Chondrocyte (in vitro differentiated cells): ENCODE data around the gene MAT2B. TPM values are rescaled to one million over a fixed set of nuclear protein-coding genes. Genes with fewer than 3 reads are reported as not detected.

Experiments used
- DNase-seq: peaks from one replicate; pipeline ENCODE4 v3.0.0; 2021; ENCODE audit warnings: mixed read lengths, low spot score
- H3K27ac Mint-ChIP-seq: one replicate; pipeline ENCODE4 v1.8.0; 2021; ENCODE audit warnings: mild to moderate bottlenecking, moderate library complexity, mixed read lengths; ENCODE audit not compliant: unreplicated experiment
- H3K27me3 Mint-ChIP-seq: 2 replicates; pipeline ENCODE4 v1.8.0; 2021; ENCODE audit warnings: low read depth, mixed read lengths
- H3K36me3 Mint-ChIP-seq: 2 replicates; pipeline ENCODE4 v1.8.0; 2021; ENCODE audit warnings: low read depth, mixed read lengths
- H3K4me1 Mint-ChIP-seq: 2 replicates; pipeline ENCODE4 v1.8.0; 2021; ENCODE audit warnings: low read depth, mild to moderate bottlenecking, mixed read lengths
- H3K4me3 Mint-ChIP-seq: one replicate; pipeline ENCODE4 v1.8.0; 2021; ENCODE audit warnings: mild to moderate bottlenecking, moderate library complexity, mixed read lengths; ENCODE audit not compliant: unreplicated experiment
- H3K9me3 Mint-ChIP-seq: 2 replicates; pipeline ENCODE4 v1.8.0; 2021; ENCODE audit warnings: low read depth, mixed read lengths
- total RNA-seq: library from RNA; stranded (reverse); gene quantifications from 3 replicates; pipeline ENCODE4 v1.2.1, GENCODE V29; 2021
- TF ChIP-seq, protein P1 (sequence below): fragments of 200-600 bp; sonication (generic); IDR thresholded peaks from 2 replicates; pipeline ENCODE4 v1.5.0; 2021; ENCODE audit warnings: antibody characterized with exemption, mild to moderate bottlenecking, moderate library complexity

The MAT2B gene
- total RNA-seq, 1 donor from 2014 or later, result 27.9 TPM

DNA sequence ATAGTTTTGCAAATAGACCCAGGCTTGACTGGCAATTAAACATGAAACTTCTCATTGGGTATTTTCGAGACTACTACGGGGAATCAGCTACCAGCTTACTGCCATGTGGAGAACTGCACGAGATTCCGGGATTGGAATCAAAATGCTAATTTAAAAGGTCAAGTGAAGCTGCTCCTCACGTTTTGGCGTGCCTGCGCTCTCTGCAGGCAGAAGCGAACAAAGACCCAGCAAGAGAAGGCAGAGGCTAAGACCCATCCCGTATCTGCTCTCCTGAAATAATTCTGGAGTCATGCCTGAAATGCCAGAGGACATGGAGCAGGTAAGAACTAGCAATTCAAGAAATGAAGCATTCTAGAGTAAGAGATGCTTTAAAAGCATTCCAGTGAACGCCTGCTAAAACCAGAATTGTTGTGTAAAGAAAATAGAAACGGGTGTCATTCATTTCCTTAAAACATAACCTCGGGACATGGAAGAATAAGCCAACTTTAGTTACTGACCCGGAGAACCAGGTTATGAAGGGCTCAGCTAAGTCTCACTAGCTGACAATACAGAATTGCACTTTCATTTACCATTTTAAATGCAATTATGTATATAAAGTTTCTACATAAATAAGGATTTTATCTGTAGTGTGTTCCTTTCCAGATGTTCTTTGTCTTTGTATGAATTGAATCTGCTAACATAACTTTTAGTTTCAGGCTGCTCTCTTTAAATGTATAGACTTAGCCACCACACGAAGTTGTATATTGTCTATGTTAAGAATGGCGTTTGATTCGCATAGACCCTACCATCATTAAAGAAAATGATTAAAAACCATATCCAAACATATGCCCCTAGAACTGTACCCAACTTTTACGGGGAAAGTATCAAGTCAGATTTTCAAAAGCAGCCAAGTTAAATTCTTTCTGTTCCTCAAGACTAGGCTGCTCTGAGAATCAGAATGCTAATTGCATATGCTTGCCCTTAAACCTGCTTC is 2.0 kb upstream of the MAT2B start:
- no peaks in the 10 kb centered on the region for H3K27me3 Mint-ChIP-seq
- TF ChIP-seq, protein P1, sequence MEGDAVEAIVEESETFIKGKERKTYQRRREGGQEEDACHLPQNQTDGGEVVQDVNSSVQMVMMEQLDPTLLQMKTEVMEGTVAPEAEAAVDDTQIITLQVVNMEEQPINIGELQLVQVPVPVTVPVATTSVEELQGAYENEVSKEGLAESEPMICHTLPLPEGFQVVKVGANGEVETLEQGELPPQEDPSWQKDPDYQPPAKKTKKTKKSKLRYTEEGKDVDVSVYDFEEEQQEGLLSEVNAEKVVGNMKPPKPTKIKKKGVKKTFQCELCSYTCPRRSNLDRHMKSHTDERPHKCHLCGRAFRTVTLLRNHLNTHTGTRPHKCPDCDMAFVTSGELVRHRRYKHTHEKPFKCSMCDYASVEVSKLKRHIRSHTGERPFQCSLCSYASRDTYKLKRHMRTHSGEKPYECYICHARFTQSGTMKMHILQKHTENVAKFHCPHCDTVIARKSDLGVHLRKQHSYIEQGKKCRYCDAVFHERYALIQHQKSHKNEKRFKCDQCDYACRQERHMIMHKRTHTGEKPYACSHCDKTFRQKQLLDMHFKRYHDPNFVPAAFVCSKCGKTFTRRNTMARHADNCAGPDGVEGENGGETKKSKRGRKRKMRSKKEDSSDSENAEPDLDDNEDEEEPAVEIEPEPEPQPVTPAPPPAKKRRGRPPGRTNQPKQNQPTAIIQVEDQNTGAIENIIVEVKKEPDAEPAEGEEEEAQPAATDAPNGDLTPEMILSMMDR, result peak; percentile 70

DNA sequence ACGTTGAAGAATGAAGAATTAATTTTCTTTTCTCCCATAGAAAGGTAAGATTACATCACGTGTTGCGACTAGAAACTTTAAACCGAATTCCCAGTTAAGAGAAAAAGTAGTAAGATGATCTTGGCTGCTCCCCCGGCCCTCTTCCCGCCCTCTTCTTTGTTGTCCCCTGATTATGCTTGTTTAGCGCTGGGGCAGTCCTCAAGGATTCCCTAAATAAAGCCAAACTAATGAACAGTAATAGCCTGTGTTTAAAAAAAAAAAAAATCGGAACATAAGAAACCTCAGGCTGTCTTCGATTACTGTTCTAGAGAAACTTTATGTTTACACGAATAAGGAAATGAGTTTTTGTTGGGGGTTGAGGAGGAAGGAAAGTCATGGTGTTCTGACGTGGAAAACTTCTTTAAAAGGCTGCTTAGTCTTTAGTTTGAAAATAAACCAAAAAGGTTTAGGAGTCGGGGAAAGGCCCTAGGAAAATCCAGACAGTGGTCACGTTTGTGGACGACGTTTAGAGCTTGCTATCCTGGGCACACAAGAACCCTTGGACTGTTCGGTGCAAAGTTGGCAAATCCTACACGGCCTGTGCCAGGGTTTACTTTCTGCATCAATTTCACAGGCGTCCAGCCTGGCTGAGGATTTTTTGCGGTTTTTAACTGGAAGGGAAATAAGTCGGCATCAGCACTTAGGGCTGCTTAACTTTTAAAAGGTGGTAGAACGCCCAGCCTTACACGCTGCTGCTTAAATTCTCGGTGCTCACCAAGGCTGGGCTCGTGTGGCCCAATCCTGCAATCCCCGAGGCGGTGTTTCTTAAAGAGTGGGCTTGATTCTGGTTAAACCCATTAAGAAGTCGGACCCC is 1.1 kb upstream of the MAT2B start:
- Mint-ChIP-seq H3K27me3 (no peaks in the 10 kb centered on the region), H3K36me3 (no peaks in the 10 kb centered on the region), H3K4me1 (peaks cover 52% of the 10 kb centered on the region), H3K4me3 (peak overlapping the region; percentile 85), H3K27ac (peak overlapping the region; percentile 98), H3K9me3 (no peaks in the 10 kb centered on the region)
- no peak for DNase-seq
- TF ChIP-seq, protein P1, result no peak

More for the DNA sequence above, 2.0 kb upstream of the MAT2B start:
- no peak for DNase-seq
- peak overlapping the region; percentile 98 for H3K27ac Mint-ChIP-seq
- H3K9me3 Mint-ChIP-seq, result no peaks in the 10 kb centered on the region
- H3K4me3 Mint-ChIP-seq, result peak overlapping the region; percentile 85
- H3K36me3 Mint-ChIP-seq, result no peaks in the 10 kb centered on the region
- peaks cover 43% of the 10 kb centered on the region for H3K4me1 Mint-ChIP-seq

DNA sequence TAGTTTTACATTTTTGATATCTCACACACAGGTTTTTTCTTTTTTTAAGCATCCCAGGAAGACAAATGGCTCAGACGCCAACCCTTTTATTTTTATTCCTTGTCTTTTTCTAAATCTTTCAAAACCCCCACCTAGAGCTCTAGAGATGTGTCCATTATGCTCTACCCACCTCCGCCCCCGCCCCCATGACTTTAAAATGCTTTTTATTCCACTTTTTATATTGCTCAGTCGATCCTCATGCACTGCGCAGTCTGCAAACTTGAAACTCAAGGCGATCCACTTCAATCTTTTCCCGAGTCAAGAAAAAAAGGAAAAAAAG is 411 bp upstream of the MAT2B start:
- no peak for DNase-seq
- H3K27me3 Mint-ChIP-seq, result no peaks in the 10 kb centered on the region
- TF ChIP-seq, protein P1, result no peak
- H3K27ac Mint-ChIP-seq, result peak overlapping the region; percentile 98
- no peaks in the 10 kb centered on the region for H3K9me3 Mint-ChIP-seq
- H3K36me3 Mint-ChIP-seq, result no peaks in the 10 kb centered on the region
- peak overlapping the region; percentile 85 for H3K4me3 Mint-ChIP-seq
- H3K4me1 Mint-ChIP-seq, result peaks cover 59% of the 10 kb centered on the region

DNA sequence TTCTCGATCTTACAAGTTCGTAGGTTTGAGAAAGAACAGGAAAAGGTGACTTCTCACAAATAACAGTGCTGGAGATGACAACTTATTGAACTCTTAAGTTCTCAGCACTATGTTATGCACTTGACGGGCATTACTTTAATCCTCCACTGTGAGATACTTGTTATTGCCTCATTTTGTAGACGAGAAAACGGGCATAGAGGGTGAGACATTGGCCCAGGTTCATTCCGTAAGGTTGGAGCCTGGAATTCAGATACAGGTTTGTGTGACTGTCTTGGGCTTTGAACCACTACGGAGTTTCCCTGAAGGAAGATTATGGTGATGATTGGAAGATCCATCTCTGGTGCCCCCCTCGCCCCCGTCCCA is 657 bp downstream of the MAT2B start:
- no peaks in the 10 kb centered on the region for H3K36me3 Mint-ChIP-seq

More for the DNA sequence above, 657 bp downstream of the MAT2B start:
- Mint-ChIP-seq H3K4me1 (peaks cover 69% of the 10 kb centered on the region), H3K4me3 (peak overlapping the region; percentile 85), H3K9me3 (no peaks in the 10 kb centered on the region), H3K27me3 (no peaks in the 10 kb centered on the region), H3K27ac (peak overlapping the region; percentile 98)
- TF ChIP-seq, protein P1, result no peak
- DNase-seq, result no peak
